PFSK-1 (cell line): ENCODE results near the gene CEMIP.

ENCODE experiments used
- FOXP2 ChIP-seq: optimal IDR thresholded peaks from 2 replicates; pipeline ENCODE3; 2011; ENCODE audit warnings: borderline replicate concordance, control low read depth, inconsistent platforms; ENCODE audit not compliant: insufficient read depth; ENCODE audit errors: extremely low read length, extremely low read depth
- POLR2AphosphoS5 ChIP-seq: IDR thresholded peaks from 2 replicates; pipeline ENCODE4 v1.6.1; 2012; ENCODE audit warnings: low read depth, mild to moderate bottlenecking, control low read depth, low read length, moderate library complexity
- REST ChIP-seq, 2 experiments: IDR thresholded peaks; 2 replicates each; pipeline versions ENCODE4 v1.6.1 to v1.8.0; 2011 to 2012; ENCODE audit warnings: low read depth in 2 of 2, low read length in 2 of 2, control low read depth in 1 of 2, inconsistent platforms in 1 of 2, mild to moderate bottlenecking in 1 of 2, moderate library complexity in 1 of 2; ENCODE audit not compliant: insufficient read depth in 1 of 2
- SIN3A ChIP-seq: IDR thresholded peaks from 2 replicates; pipeline ENCODE4 v1.6.1; 2012; ENCODE audit warnings: mild to moderate bottlenecking, low read length, moderate library complexity, borderline replicate concordance; ENCODE audit not compliant: insufficient read depth
- TAF1 ChIP-seq: IDR thresholded peaks from 2 replicates; pipeline ENCODE4 v1.6.1; 2012; ENCODE audit warnings: low read length, control low read depth, borderline replicate concordance; ENCODE audit not compliant: insufficient read depth

The CEMIP gene

GRCh38 chr15:80921736-80922410 is 142.7 kb downstream of the CEMIP start:
- no peak for TF ChIP-seq POLR2AphosphoS5
- no peak for TF ChIP-seq TAF1
- no peak for TF ChIP-seq FOXP2
- no peak for TF ChIP-seq REST (IDR thresholded peaks at IDR 0.05; ENCODE audit: insufficient read depth in 1 of 2, low read depth in 2 of 2, low read length in 2 of 2)
- TF ChIP-seq SIN3A: no peak

GRCh38 chr15:80923668-80924067 is 144.5 kb downstream of the CEMIP start:
- TF ChIP-seq POLR2AphosphoS5 (no peak), TAF1 (no peak)

- TF ChIP-seq REST (IDR thresholded peaks at IDR 0.05; ENCODE audit: insufficient read depth in 1 of 2, low read depth in 2 of 2, low read length in 2 of 2): no peak
- TF ChIP-seq POLR2AphosphoS5: no peak
- TF ChIP-seq FOXP2: no peak
- no peak for TF ChIP-seq SIN3A
- TF ChIP-seq TAF1: no peak
These were observed 145.1 kb downstream of the CEMIP start for GRCh38 chr15:80924278-80924677.

GRCh38 chr15:80925597-80926059 is 146.5 kb downstream of the CEMIP start:
- no peak for TF ChIP-seq REST (IDR thresholded peaks at IDR 0.05; ENCODE audit: insufficient read depth in 1 of 2, low read depth in 2 of 2, low read length in 2 of 2)
- TF ChIP-seq POLR2AphosphoS5: no peak
- no peak for TF ChIP-seq FOXP2
- no peak for TF ChIP-seq SIN3A
- TF ChIP-seq TAF1: no peak

GRCh38 chr15:80926126-80926525 is 147.0 kb downstream of the CEMIP start:
- TF ChIP-seq REST (IDR thresholded peaks at IDR 0.05; ENCODE audit: insufficient read depth in 1 of 2, low read depth in 2 of 2, low read length in 2 of 2) (no peak), TAF1 (no peak), POLR2AphosphoS5 (no peak), FOXP2 (no peak), SIN3A (no peak)
